GM19324 (cell line): ENCODE measurements around the gene PRPF19.
"Not testable (repeated sequence)": the region's sequence is repeated elsewhere in the genome, so short reads cannot be mapped to it uniquely, and the experiment has no call there.

Source experiments
- ATAC-seq: cut with Tn5 transposase; IDR thresholded peaks from one replicate; pipeline ENCODE4 v1.9.1; 2021; ENCODE audit warnings: mild to moderate bottlenecking, moderate library complexity; ENCODE audit not compliant: unreplicated experiment, low FRiP score

Gene PRPF19

DNA sequence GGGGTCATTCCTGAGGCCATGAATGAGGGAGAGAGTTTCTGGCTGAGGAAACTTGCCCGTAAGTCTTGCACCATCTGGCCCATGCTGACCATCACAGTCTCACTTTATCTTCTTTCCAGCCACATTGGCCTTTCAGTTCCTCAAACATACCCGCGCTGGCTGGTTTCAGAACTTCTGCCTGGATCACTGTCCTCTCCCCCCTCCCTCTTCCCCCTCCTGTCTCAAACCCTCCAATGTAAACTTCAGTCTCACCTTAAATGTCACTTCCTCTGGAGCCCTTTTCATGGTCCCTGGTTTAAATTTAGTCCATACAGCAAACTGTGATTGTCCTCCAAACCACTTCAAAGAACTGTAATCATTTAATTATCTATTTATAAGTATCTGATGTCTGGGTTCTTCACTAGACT lies 3.9 kb upstream of the PRPF19 start:
- ATAC-seq, result peak; percentile 35

DNA sequence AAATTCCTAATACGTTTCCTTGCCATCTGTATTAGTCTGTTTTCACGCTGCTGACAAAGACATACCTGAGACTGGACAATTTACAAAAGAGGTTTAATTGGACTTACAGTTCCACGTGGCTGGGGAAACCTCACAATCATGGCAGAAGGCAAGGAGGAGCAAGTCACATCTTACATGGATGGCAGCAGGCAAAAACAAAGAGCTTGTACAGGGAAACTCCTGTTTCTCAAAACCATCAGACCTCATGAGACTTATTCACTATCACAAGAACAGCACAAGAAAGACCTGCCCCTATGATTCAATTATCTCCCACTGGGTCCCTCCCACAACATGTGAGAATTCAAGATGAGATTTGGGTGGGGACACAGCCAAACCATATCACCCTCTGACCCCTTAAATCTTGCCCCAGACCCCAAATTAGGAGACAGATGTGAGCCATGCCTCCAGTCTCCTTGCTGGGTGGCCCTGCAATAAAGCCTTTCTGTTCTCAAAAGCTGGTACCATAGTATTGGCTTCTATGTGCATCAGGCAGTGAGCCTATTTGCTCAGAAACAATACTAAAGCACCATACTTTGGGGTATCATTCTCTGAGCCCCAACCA lies 3.4 kb upstream of the PRPF19 start:
- ATAC-seq, result not testable (repeated sequence)

DNA sequence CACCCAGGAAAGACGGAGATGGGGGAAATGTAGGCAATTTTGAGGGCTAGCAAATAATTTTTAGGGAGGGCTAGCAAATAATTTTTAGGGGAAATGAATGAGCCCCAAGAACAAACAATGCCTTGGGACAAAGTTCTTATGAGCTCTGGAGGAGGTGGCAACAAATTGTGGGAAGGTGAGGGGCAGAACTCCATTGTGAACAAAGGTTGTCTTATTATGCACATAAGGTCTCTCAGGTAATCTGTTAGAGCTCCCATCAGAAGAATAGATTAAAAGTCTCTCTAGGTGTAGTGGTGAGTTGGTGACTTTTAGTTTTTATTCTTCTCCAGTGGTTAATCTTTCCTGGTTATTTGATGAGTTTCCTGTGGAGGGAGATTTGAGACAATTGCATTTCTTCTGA lies 2.4 kb upstream of the PRPF19 start:
- ATAC-seq, result no peak

DNA sequence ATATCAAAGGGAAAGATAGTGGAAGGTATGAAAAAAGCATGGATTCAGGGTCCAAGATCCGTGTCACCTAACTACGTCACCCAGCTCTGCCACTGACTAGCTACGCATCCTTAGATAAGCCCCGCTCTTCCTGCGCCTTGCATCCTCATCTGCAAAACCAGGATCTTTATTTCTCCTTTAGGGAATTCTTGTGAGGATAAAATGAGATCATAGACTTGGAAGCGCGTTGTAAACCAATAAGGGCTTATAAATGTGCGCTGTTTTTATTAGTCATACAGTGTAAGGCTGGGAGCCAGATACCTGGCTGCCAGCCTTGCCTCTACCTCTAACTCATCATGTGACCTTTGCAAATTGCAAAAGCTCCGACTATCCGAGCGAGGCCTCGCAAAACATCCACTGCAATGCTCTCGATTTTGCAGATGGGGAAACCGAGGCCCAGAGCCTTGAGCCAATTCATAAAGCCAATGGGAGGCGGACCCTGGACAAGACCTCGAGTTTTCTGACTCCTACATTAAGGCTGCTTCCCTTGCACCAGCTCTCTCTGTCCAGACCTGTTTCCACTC lies 753 bp downstream of the PRPF19 start:
- ATAC-seq, result no peak

DNA sequence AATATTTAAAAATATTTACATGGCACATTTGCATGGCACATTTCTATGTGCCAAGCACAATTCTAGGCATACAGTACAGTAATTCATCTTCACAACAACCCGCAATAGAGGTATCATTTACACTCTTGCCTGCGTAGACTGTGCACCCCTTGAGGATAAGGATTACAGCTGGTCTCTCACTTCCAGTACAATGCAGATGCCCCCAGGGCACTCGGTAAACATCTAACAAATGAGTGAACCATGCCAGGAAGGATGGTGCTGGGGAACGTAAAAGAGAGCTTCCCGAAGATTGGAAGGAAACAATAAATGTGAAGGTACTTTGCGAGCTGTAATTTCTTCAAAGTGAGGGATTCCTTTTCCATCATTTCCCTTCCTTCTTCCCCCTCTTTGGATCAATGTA lies 1.3 kb downstream of the PRPF19 start:
- no peak for ATAC-seq

DNA sequence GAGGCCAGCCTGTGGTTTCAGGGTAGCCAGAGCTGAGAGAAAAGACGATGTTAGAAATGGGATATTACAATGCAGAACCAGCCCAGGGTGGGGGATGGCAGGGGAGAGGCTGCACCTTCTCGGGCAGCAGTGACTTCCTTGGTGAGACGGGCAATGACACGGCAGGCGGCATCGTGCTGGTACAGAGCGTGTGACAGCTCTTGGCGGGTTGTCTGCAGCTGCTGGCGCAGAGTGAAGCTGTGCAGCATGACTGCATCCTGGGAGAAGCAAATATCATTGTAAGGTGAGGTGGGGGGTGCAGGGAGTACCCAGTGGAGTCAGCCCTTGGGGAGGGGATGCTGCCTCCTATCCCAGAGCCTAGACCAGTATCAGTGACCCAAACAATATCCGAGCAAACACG lies 3.8 kb downstream of the PRPF19 start:
- ATAC-seq, result no peak

DNA sequence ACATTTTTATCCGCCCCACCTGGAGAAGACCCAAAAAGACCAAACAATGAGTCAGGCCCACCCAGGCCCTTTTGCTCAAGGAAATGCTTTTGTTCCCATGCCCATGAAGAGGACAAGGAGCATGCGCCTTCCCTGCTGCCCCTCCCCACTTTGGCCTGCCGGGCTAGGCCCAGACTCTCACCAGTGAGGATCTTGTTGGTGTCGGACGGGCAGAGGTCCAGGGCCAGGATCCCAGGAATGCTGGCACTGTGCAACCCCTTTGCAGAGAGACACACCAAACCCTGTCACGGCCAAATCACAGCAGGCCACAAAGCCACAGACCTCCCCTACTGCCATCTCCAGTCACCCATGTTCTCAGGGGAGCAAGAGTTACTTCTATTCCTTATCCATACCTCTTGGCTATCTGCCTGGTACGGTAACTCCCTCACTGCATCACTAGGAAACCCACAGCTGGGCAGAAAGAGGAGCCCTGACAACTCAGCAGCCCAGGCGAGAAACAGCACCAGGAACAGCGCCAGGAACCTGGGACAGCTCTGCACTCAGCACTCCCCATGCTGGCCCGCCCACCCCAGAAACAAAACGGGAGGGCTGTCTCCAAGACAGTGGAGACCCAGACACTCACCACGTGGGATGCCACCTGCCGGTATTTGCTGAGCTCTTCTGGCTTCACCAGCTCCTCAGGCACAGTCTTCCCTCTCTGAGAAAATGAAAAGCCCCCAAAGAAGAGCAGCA lies 5.5 kb downstream of the PRPF19 start:
- ATAC-seq, result no peak

DNA sequence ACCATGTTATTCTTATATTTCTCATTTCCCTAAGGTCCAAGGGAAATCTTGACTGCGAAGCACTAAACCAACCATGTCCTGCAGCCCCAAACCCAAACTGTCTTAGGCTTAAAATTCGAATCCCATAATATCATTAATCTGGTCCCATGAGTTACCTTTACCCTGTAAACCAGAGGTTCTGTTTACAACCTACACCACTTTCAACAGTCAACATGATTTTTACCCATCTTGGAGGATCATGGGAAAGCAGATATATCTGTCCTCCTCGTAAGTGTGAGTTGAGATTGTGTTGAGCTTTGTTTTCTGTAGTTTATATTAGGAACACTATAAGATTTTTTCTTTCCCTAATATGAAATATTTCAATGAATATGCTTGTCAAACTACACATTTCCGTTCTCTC lies 6.4 kb downstream of the PRPF19 start:
- ATAC-seq, result no peak

DNA sequence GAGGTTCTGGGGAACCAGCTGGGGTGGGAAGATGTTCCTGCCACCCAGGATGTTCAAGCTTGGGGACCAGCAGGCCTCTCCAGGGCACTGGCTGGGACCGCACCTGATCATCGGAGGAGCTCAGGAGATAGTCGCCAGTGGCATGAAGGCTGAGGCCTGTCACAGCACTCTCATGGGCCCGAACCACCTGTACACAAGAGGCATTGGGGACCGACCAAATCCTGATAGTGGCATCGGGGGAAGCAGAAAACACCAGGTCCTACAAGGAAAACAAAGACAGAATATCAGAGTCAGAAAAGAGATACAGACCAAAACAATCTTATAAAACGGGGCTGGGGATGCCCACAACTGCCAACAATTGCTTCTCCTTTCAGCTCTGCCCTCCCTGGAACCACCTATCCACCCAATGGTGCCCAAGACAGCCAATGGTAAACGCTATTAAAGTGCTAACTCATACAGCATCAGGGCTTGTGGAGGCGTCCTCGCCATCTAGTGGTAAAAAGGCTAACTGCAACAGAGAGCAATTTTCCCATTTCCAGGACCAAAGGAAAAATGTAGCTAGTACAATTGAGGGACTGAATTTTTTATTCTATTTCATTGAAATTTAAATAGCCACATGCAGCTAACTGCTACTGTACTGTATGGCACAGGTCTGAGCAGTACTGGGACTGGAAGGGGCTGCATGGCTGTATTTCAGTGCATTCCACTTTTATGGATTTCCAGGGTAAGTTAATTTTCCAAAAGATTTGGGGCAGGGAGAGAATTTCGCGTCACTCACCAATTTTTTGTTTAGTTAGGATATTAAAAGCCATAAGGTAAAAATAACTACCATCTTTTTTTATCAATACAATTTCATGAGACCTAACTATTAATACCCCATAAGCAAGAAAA lies 7.1 kb downstream of the PRPF19 start:
- ATAC-seq, result no peak

DNA sequence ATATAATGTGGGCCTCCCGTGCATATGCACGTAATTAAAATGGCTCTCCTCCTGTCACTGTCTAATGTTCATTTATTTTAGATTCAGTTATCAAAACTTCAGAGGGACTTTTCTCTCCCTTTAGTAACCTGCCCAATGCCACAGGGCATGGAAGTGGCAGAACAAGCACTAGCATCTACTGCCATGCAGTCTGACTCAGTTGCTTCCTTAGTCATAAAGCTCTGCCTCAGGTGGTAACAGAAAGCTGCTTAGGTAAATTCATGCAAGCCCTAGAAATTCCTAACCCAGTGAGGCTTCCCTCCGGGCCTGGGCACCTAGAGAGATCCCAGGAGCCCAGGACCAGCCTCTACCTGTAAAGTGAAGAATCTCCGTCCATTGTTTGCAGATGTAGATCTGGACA lies 8.9 kb downstream of the PRPF19 start:
- ATAC-seq, result no peak

DNA sequence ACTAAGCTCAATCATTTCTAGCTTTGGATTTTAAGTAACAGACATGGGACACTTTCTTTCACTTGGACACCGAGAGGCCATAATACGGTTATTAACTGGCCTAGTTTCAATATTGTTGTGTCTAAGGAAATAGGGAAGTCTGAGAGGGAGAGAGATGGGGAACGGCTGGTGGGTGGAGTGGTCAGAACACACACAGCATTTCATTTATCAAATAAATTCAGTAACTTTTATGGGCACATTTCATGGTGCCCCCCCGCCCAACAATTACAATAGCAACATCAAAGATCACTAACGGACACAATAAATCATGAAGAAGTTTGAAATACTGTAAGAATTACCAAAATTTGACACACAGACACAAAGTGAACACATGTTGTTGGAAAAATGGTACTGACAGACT lies 10.7 kb downstream of the PRPF19 start:
- no peak for ATAC-seq

DNA sequence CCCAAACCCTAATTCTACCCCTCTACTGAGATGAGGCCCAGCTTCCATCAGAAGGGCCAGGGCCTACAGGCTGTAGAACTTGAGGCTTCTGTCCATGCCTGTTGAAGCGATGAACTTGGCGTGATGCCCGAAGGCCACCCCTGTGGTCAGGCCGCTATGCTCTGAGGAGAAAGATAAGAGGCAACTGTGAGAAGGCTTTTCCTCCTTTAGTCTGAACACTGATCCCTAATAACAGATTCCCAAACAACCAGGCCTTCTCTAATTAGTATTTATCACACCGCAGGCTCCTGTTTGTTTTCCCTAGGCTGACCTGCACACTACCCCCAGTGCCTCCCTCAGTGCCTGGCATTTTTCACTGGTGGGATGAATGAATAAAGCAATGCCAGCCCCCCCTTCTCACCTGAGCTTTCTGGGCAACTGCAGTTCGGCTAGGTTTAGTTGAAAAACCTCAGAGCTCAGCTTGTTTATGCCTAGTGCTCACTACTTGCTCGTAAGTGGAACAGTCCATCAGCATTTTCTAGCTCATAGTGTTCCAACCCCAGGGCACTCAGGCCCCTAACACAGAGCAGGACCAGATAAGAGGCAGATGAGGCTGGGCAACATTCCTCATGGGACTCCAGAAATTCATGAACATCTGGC lies 15.2 kb downstream of the PRPF19 start:
- no peak for ATAC-seq

DNA sequence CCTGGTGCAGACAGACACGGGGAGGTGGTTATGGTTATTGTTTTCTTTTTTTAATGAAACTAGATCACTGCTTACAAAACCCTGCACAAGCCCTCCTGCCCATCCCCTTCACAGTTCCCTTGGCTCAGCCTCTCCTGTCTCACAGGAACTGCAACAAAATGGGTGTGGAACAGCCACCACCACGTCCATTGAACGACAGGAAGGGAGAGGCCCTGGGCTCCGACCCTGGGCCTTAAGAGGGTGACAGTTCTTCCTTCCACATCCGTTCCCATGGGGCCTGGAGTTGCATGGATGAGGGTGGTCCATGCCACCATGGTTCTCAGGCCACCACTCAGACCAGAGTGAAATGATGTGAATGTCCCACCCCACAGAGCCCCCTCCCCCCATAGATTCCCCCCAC lies 15.7 kb downstream of the PRPF19 start:
- ATAC-seq, result no peak

DNA sequence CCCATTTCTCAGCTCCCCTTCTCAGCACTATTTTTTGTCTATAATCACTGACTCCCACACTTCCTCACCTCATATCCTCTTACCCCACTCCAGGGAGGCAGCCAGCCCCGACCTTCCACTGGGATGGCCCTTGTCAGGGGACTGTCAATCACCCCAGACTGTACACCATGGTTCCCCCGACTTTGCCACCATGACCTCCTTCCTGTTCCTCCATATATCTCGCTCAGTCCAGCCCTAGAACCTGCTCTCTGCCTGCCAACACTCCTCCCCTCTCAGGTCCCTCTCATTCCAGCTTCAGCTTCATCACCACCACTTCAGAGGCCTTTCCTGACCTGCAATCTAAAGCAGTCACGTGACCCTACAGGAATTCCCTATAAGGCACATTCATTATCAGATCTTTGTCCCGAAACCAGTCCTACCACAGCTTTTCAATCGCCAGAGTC lies 16.5 kb downstream of the PRPF19 start:
- no peak for ATAC-seq

DNA sequence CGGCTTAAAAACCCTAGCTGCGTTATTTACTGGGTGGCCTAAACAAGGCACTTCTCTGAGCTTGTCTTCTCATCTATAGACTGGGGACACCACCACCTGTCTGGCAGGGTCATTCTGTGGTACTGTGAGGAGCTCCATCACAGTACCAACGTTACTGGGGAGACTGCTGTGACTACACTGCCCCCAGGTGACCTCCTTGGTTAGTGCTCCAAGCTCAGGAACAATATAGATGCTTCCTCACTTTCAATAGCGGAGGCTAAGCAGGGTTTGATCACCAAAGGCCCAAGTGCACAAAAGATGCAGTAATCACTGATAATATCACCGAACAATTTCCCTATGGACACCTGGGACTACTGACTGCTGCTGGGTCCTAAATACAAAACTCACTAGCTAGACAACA lies 18.8 kb downstream of the PRPF19 start:
- ATAC-seq, result no peak

DNA sequence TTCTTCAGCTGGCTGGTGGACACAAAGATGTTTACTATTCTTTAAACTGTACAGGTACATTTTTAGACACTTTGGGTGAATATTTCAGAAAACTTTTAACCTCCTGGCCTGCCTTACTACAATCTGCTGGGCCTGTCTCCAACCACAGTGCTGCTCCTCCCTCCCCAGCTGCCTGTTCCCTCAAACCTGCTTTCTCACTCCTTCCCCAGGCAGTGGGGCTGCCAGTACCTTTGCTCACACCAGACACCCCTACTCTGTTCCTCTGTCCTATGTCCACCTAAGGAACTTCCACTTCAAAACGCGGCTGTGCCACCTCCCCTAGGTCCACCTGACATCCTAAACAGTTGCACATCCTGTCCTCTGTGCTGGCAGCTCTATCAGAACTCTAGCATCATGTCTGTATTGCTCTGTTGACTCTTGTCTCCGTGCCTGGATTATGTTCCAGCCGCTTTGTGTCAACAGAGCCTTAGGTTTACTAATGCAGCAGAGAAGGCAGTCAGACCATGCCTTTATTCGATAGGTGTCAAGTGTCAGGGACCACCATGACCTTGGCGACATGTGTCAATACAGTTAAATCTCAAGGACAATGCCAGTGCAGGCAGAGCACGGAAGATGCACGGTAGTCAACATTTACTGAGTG lies 25.6 kb downstream of the PRPF19 start:
- ATAC-seq, result no peak

DNA sequence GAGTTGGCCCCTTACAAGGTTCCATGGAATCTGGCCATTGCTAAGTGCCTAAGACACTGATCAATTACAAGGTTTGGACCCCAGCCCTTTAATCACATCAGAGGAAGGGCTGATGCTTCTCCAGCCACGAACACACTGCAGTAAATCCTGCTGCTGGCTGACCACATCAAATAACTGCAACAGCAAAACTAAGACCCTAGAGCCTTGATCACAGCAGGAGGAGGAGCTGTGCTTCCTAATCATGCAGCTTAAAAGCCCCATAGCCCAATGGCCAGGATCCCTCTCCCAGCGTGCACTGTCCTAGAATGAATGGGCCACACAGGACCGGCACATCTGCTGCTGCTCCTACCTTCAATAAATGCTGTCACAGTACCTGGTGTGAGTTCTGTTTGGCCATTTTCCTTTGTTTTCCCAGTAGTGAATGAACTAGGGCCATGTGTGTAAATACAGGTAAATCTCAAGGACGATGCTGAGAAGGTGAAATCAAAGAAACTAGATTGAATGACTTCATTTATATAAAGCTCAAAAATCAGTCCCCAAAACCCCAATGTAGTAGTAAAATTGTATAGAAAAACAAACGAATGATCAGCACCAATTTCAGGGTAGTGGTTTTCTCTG lies 26.3 kb downstream of the PRPF19 start:
- no peak for ATAC-seq

DNA sequence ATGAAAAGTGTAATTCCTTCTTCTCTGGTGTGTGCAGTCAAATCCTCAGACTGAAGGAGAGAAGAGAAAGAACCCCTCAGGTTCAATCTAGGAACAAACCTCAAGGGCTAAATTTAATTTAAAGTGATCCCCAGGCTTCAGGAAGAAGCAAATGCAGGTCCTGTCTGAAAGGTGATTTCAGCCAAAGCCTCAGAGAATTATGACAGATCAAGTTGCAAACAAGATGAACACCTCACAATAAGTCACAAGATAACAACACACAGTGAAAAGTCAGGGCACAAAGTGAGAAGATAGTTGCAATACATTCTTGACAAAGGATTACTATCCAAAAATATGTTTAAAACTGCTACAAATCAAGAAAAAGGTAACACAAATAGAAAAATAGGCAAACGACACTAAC lies 27.3 kb downstream of the PRPF19 start:
- ATAC-seq, result no peak

DNA sequence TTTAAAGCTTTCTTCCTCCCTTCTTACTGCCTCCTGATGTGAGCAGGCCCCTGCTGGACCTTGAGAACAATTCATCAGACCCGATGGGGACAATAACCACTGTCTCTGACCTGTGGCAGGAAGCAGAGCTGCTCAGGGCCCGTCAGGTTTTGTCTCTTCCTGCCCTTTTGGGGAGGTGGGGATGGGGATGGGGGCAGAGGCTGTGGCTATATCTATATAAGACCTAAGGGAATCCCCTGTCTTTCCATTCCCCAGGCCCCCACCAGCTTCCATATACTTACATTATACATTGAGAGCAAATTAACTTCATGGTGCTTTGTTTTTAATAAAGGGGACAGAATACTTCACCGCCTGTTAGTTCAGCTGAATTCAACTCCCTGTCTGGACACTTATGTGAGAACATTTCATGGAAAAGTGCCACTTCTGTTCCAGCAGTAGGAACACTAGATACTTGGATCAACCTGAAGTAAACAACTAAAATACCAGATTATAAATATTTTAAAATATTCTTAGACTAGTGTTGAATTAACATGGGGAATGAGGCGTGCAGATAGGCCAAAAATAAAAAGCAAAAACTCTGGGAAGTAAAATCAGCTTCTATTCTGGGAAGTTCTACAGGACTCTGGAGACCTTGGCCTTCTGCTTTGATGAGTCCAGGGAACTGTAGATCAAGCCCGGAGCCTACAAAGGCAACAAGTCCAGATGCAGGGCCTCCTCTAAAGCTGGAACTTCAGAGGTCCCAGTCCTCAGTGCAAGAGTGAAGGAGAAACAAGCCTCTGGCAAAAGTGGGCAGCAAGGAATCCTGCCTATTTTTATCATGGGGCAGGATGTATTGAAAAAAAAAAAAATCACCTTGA lies 27.9 kb downstream of the PRPF19 start:
- no peak for ATAC-seq
